NCI-H2029 (cell line): ENCODE results near the gene CAD.

Experiments
- DNase-seq: peaks from one replicate; lab custom pipeline; 2025; lab: John Stamatoyannopoulos, UW

Gene CAD

GRCh38 chr2:27225526-27225925, 8.4 kb downstream of the CAD start:
- no peak for DNase-seq

GRCh38 chr2:27227501-27227900, 10.3 kb downstream of the CAD start:
- no peak for DNase-seq

GRCh38 chr2:27231921-27232320, 14.8 kb downstream of the CAD start:
- DNase-seq = no peak

GRCh38 chr2:27233341-27233740, 16.2 kb downstream of the CAD start:
- DNase-seq = no peak

- no peak for DNase-seq
Measured at GRCh38 chr2:27236136-27236535, 19.0 kb downstream of the CAD start.

- DNase-seq = no peak
Measured at GRCh38 chr2:27236626-27237025, 19.5 kb downstream of the CAD start.

GRCh38 chr2:27237341-27237945, 20.3 kb downstream of the CAD start:
- DNase-seq = no peak

GRCh38 chr2:27238976-27239375, 21.8 kb downstream of the CAD start:
- no peak for DNase-seq

GRCh38 chr2:27240406-27240805, 23.2 kb downstream of the CAD start:
- DNase-seq = no peak

GRCh38 chr2:27241761-27242613, 24.8 kb downstream of the CAD start:
- no peak for DNase-seq

- no peak for DNase-seq
Measured at GRCh38 chr2:27242614-27242951, 25.4 kb downstream of the CAD start.

- DNase-seq = no peak
Measured at GRCh38 chr2:27243391-27244130, 26.4 kb downstream of the CAD start.

GRCh38 chr2:27245116-27245515, 27.9 kb downstream of the CAD start:
- no peak for DNase-seq

- DNase-seq = no peak
Measured at GRCh38 chr2:27245626-27246025, 28.5 kb downstream of the CAD start.

GRCh38 chr2:27247893-27248292, 30.7 kb downstream of the CAD start:
- no peak for DNase-seq

GRCh38 chr2:27249159-27249890, 32.2 kb downstream of the CAD start:
- no peak for DNase-seq

- DNase-seq = no peak
Measured at GRCh38 chr2:27249891-27250651, 32.9 kb downstream of the CAD start.

GRCh38 chr2:27250652-27251379, 33.6 kb downstream of the CAD start:
- DNase-seq = no peak

GRCh38 chr2:27251766-27252165, 34.6 kb downstream of the CAD start:
- DNase-seq = no peak

- no peak for DNase-seq
Measured at GRCh38 chr2:27255187-27255586, 38.0 kb downstream of the CAD start.

- no peak for DNase-seq
Measured at GRCh38 chr2:27255660-27256059, 38.5 kb downstream of the CAD start.
